SU-DHL-6 (cell line): ENCODE measurements around the gene GZMA.

Source experiments
- H2AFZ ChIP-seq: fragments of 200-600 bp; sonication (generic); 2 replicates; pipeline ENCODE4 v1.6.1; 2014; ENCODE audit warnings: low read depth, mild to moderate bottlenecking, moderate library complexity, mixed read lengths, antibody characterized with exemption, low read length; ENCODE audit not compliant: severe bottlenecking
- H3F3A ChIP-seq: fragments of 200-600 bp; shearing (Covaris generic); 2 replicates; pipeline ENCODE4 v1.6.0; 2016; ENCODE audit warnings: antibody characterized with exemption, mild to moderate bottlenecking; ENCODE audit not compliant: insufficient read depth
- H3K27ac ChIP-seq: fragments of 200-600 bp; sonication (generic); 2 replicates; pipeline ENCODE4 v1.5.1; 2016; ENCODE audit warnings: low read depth, mild to moderate bottlenecking, low read length, moderate library complexity, mixed read lengths
- H3K27me3 ChIP-seq: fragments of 200-600 bp; sonication (generic), shearing (Covaris generic); 2 replicates; pipeline ENCODE4 v1.6.0; 2014; ENCODE audit warnings: mild to moderate bottlenecking, low read length
- H3K36me3 ChIP-seq: fragments of 200-600 bp; sonication (generic); 2 replicates; pipeline ENCODE4 v1.6.1; 2014; ENCODE audit warnings: mild to moderate bottlenecking, low read length, mixed read lengths
- H3K4me2 ChIP-seq: fragments of 300-600, 200-600 bp; shearing (Covaris generic), sonication (generic); 2 replicates; pipeline ENCODE4 v1.6.0; 2014; ENCODE audit warnings: low read length, low read depth, mild to moderate bottlenecking; ENCODE audit not compliant: poor library complexity, severe bottlenecking
- H3K4me3 ChIP-seq: fragments of 200-600 bp; sonication (generic); 2 replicates; pipeline ENCODE4 v1.5.1; 2014; ENCODE audit warnings: antibody characterized with exemption, low read length, mild to moderate bottlenecking, mixed read lengths; ENCODE audit not compliant: insufficient read depth, poor library complexity, severe bottlenecking
- H3K79me2 ChIP-seq: fragments of 200-600 bp; sonication (generic); 2 replicates; pipeline ENCODE4 v1.6.1; 2014; ENCODE audit warnings: mild to moderate bottlenecking, low read length, moderate library complexity; ENCODE audit not compliant: insufficient read depth
- H3K9ac ChIP-seq: fragments of 200-600 bp; sonication (generic); 2 replicates; pipeline ENCODE4 v1.7.0; 2014; ENCODE audit warnings: mild to moderate bottlenecking, low read length
- H3K9me2 ChIP-seq: fragments of 200-600 bp; sonication (generic); replicated peaks from 2 replicates; pipeline ENCODE4 v1.6.1; 2014; ENCODE audit warnings: low read length; ENCODE audit not compliant: insufficient read depth
- H3K9me3 ChIP-seq: fragments of 200-600 bp; sonication (generic); 2 replicates; pipeline ENCODE4 v1.6.1; 2014; ENCODE audit warnings: low read length, mixed read lengths; ENCODE audit not compliant: insufficient read depth
- H4K20me1 ChIP-seq: fragments of 200-600 bp; sonication (generic); 2 replicates; pipeline ENCODE4 v1.6.1; 2014; ENCODE audit warnings: low read depth, mild to moderate bottlenecking, antibody characterized with exemption, low read length, moderate library complexity, mixed read lengths
- CTCF ChIP-seq: fragments of 200-600 bp; sonication (generic); IDR thresholded peaks from one replicate; pipeline ENCODE4 v1.5.1; 2017; ENCODE audit warnings: antibody characterized with exemption, mild to moderate bottlenecking, low read length, moderate library complexity; ENCODE audit not compliant: insufficient read depth, poor library complexity, severe bottlenecking
- EZH2phosphoT487 ChIP-seq: fragments of 200-600 bp; sonication (generic), shearing (Covaris generic); conservative IDR thresholded peaks from 2 replicates; pipeline ENCODE4 v1.6.1; 2018; ENCODE audit warnings: mild to moderate bottlenecking, antibody characterized with exemption, low read length, moderate library complexity, mixed read lengths

Gene GZMA

GRCh38 chr5:55066277-55066676, 36.2 kb upstream of the GZMA start:
- Histone ChIP-seq H3K27ac (no peak overlapping the region), H3K4me3 (no peak overlapping the region), H3K27me3 (no peaks in the 10 kb centered on the region), H3F3A (no peaks in the 10 kb centered on the region), H3K36me3 (no peaks in the 10 kb centered on the region), H3K4me2 (no peak overlapping the region), H3K9ac (no peak overlapping the region), H3K79me2 (no peaks in the 10 kb centered on the region), H2AFZ (no peak overlapping the region), H3K9me3 (no peaks in the 10 kb centered on the region), H3K9me2 (no peaks in the 10 kb centered on the region), H4K20me1 (no peaks in the 10 kb centered on the region)
- TF ChIP-seq EZH2phosphoT487, result no peak
- no peak for TF ChIP-seq CTCF

- Histone ChIP-seq H3K4me3 (no peak overlapping the region), H3K79me2 (no peaks in the 10 kb centered on the region), H3F3A (no peaks in the 10 kb centered on the region), H3K9me3 (no peaks in the 10 kb centered on the region), H2AFZ (no peak overlapping the region), H3K4me2 (no peak overlapping the region), H4K20me1 (no peaks in the 10 kb centered on the region), H3K27me3 (no peaks in the 10 kb centered on the region), H3K9ac (no peak overlapping the region), H3K9me2 (no peaks in the 10 kb centered on the region), H3K36me3 (no peaks in the 10 kb centered on the region), H3K27ac (no peak overlapping the region)
- TF ChIP-seq CTCF (no peak), EZH2phosphoT487 (no peak)
These were observed 31.5 kb upstream of the GZMA start for GRCh38 chr5:55070968-55071367.

- H3K4me2 ChIP-seq, result no peak overlapping the region
- no peak overlapping the region for H3K27ac ChIP-seq
- H3K79me2 ChIP-seq, result no peaks in the 10 kb centered on the region
- H3K9ac ChIP-seq, result no peak overlapping the region
- H3K27me3 ChIP-seq, result no peaks in the 10 kb centered on the region
- H3K9me3 ChIP-seq, result no peaks in the 10 kb centered on the region
- TF ChIP-seq EZH2phosphoT487, result no peak
- TF ChIP-seq CTCF, result no peak
- H4K20me1 ChIP-seq, result no peaks in the 10 kb centered on the region
- H3F3A ChIP-seq, result no peaks in the 10 kb centered on the region
- no peak overlapping the region for H2AFZ ChIP-seq
- H3K4me3 ChIP-seq, result no peak overlapping the region
- H3K9me2 ChIP-seq, result no peaks in the 10 kb centered on the region
- H3K36me3 ChIP-seq, result no peaks in the 10 kb centered on the region
These were observed 31.0 kb upstream of the GZMA start for GRCh38 chr5:55071413-55071812.

- no peaks in the 10 kb centered on the region for H3K79me2 ChIP-seq
- H2AFZ ChIP-seq, result no peak overlapping the region
- H3K36me3 ChIP-seq, result no peaks in the 10 kb centered on the region
- no peak overlapping the region for H3K27ac ChIP-seq
- H3K9me2 ChIP-seq, result no peaks in the 10 kb centered on the region
- no peaks in the 10 kb centered on the region for H3K9me3 ChIP-seq
- H4K20me1 ChIP-seq, result no peaks in the 10 kb centered on the region
- TF ChIP-seq EZH2phosphoT487 (no peak), CTCF (no peak)
- no peak overlapping the region for H3K4me3 ChIP-seq
- no peaks in the 10 kb centered on the region for H3F3A ChIP-seq
- no peak overlapping the region for H3K4me2 ChIP-seq
- no peak overlapping the region for H3K9ac ChIP-seq
- no peaks in the 10 kb centered on the region for H3K27me3 ChIP-seq
These were observed 29.8 kb upstream of the GZMA start for GRCh38 chr5:55072666-55073065.
